HepG2 (cell line): ENCODE data around the gene IDUA. TPM values are rescaled to one million over a fixed set of nuclear protein-coding genes. Genes with fewer than 3 reads are reported as not detected.

Experiments
- ATAC-seq: fragments of 200-7000 bp; cut with Tn5 transposase; 3 replicates; pipeline ENCODE4 v1.9.1; 2020; ENCODE audit warnings: mild to moderate bottlenecking, moderate library complexity
- BruUV-seq: library from RNA; stranded (reverse); fragments of 400-500 nt; replicated peaks from 2 replicates; lab custom pipeline; 2021; lab: Mats Ljungman, UMichigan
- CTCF ChIA-PET: fragments of 300-600 bp; formaldehyde crosslinking; extraction: SDS; loops from one replicate; lab custom pipeline; 2021; ENCODE audit warnings: low total read pairs, inconsistent platforms, low intra/inter-chr PET ratio; lab: Yijun Ruan, JAX
- POLR2A ChIA-PET: fragments of 350-600 bp; sonication (Branson Sonifier 250); formaldehyde crosslinking; loops from one replicate; lab custom pipeline; 2020; ENCODE audit warnings: antibody characterized with exemption, inconsistent platforms; lab: Yijun Ruan, JAX
- DNase-seq: peaks from one replicate; pipeline ENCODE4 v3.0.0-alpha.2; 2015; ENCODE audit warnings: low spot score
- FAIRE-seq: peaks from 3 replicates; lab custom pipeline; 2011; peaks lifted over from hg19 to GRCh38; lab: Jason Lieb, UNC
- H2AFZ ChIP-seq: one replicate; pipeline ENCODE4 v1.6.1; 2011; ENCODE audit warnings: low read length, inconsistent platforms
- H3K27ac ChIP-seq: fragments of 300-600 bp; 3 replicates; pipeline ENCODE4 v1.8.0; 2011; ENCODE audit warnings: mixed run types, mild to moderate bottlenecking, mixed read lengths, low read length, inconsistent platforms; ENCODE audit not compliant: insufficient read depth; ENCODE audit errors: extremely low read length
- H3K27me3 ChIP-seq, 2 experiments: fragments of 200-600 bp in 1 of 2; 2 replicates in 1 of 2; 3 replicates in 1 of 2; pipeline versions ENCODE4 v1.6.0 to v1.8.0; 2011; ENCODE audit warnings: low read length in 2 of 2, mild to moderate bottlenecking in 2 of 2, moderate library complexity in 2 of 2, inconsistent platforms in 1 of 2; ENCODE audit not compliant: insufficient read depth in 2 of 2, control insufficient read depth in 1 of 2
- H3K36me3 ChIP-seq, 2 experiments: fragments of 200-600 bp in 1 of 2; replicated peaks in 1 of 2; 2 replicates in 1 of 2; 3 replicates in 1 of 2; pipeline versions ENCODE4 v1.5.1 to v1.8.0; 2011; ENCODE audit warnings: low read length in 2 of 2, inconsistent platforms in 1 of 2; ENCODE audit not compliant: insufficient read depth in 2 of 2, control insufficient read depth in 1 of 2
- H3K4me1 ChIP-seq: 2 replicates; pipeline ENCODE4 v1.5.1; 2012; ENCODE audit warnings: low read length, inconsistent platforms; ENCODE audit not compliant: insufficient read depth
- H3K4me2 ChIP-seq: 2 replicates; pipeline ENCODE4 v1.6.0; 2011; ENCODE audit warnings: low read depth, low read length, inconsistent platforms
- H3K4me3 ChIP-seq, 3 experiments: fragments of 200-600 bp in 1 of 3; sonication (generic), shearing (Covaris generic) in 1 of 3; replicated peaks in 1 of 3; 2 replicates each; pipeline ENCODE4 v1.5.1; 2011 to 2016; ENCODE audit warnings: low read length in 3 of 3, inconsistent platforms in 2 of 3, low read depth in 2 of 3, mild to moderate bottlenecking in 2 of 3, control low read depth in 1 of 3, mixed read lengths in 1 of 3; ENCODE audit not compliant: insufficient read depth in 1 of 3
- H3K79me2 ChIP-seq: one replicate; pipeline ENCODE4 v1.6.1; 2011; ENCODE audit warnings: low read length, inconsistent platforms; ENCODE audit not compliant: insufficient read depth
- H3K9ac ChIP-seq: 2 replicates; pipeline ENCODE4 v1.6.0; 2011; ENCODE audit warnings: mild to moderate bottlenecking, low read depth, low read length, inconsistent platforms; ENCODE audit not compliant: insufficient read depth
- H3K9me3 ChIP-seq: 2 replicates; pipeline ENCODE4 v1.5.1; 2012; ENCODE audit warnings: mild to moderate bottlenecking, low read length
- H4K20me1 ChIP-seq: 2 replicates; pipeline ENCODE4 v1.6.0; 2011; ENCODE audit warnings: inconsistent platforms, mild to moderate bottlenecking, low read length, moderate library complexity; ENCODE audit not compliant: insufficient read depth
- DR1 ChIP-seq: sonication (generic); formaldehyde crosslinking; IDR thresholded peaks from 2 replicates; pipeline ENCODE4 v1.8.0; 2021; ENCODE audit warnings: mild to moderate bottlenecking, missing genetic modification reagents, inconsistent platforms
- HMGA1 ChIP-seq: sonication (generic); formaldehyde crosslinking; conservative IDR thresholded peaks from 2 replicates; pipeline ENCODE4 v1.4.0; 2020; ENCODE audit warnings: missing genetic modification reagents
- NFKB2 ChIP-seq: sonication (generic); formaldehyde crosslinking; IDR thresholded peaks from 2 replicates; pipeline ENCODE4 v1.4.0; 2020; ENCODE audit warnings: missing genetic modification reagents, borderline replicate concordance
- NR3C1 ChIP-seq: sonication (generic); formaldehyde crosslinking; IDR thresholded peaks from 2 replicates; pipeline ENCODE4 v1.4.0; 2020; ENCODE audit warnings: missing genetic modification reagents
- SIN3A ChIP-seq: IDR thresholded peaks from 2 replicates; pipeline ENCODE4 v1.6.1; 2011; ENCODE audit warnings: low read depth, mild to moderate bottlenecking, control low read depth, low read length, borderline replicate concordance
- TGIF2 ChIP-seq: IDR thresholded peaks from 2 replicates; pipeline ENCODE4 v1.6.1; 2016; ENCODE audit warnings: control low read depth, missing compliant biosample characterization
- ZBTB42 ChIP-seq: sonication (generic); formaldehyde crosslinking; IDR thresholded peaks from 2 replicates; pipeline ENCODE4 v1.5.0; 2020; ENCODE audit warnings: mild to moderate bottlenecking, missing genetic modification reagents
- ZNF10 ChIP-seq: sonication (generic); formaldehyde crosslinking; IDR thresholded peaks from 2 replicates; pipeline ENCODE4 v1.4.0; 2020; ENCODE audit warnings: mild to moderate bottlenecking, low read depth, missing genetic modification reagents, borderline replicate concordance
- ZNF17 ChIP-seq: sonication (generic); formaldehyde crosslinking; IDR thresholded peaks from 2 replicates; pipeline ENCODE4 v1.5.0; 2020; ENCODE audit warnings: mild to moderate bottlenecking, missing genetic modification reagents
- ZNF788 ChIP-seq: sonication (generic); formaldehyde crosslinking; IDR thresholded peaks from 2 replicates; pipeline ENCODE4 v1.5.0; 2020; ENCODE audit warnings: mild to moderate bottlenecking, missing genetic modification reagents, borderline replicate concordance
- ZNF879 ChIP-seq: sonication (generic); formaldehyde crosslinking; IDR thresholded peaks from 2 replicates; pipeline ENCODE4 v1.8.1; 2023; ENCODE audit warnings: missing genetic modification reagents
- WGBS: methylation state at CpG from one replicate; pipeline ENCODE4 v1.1.6; 2017; ENCODE audit warnings: low lambda C conversion rate; 5-methylcytosine and 5-hydroxymethylcytosine counted together
- in situ Hi-C: cut with HindIII; loops from 2 replicates; pipeline ENCODE4 v1.10.0; 2017; ENCODE audit warnings: low pct_unique_long_range_greater_than_20kb; ENCODE audit not compliant: extremely low pct_ligation_motif_present
- intact Hi-C: fragments of 100-400 bp; cut with micrococcal nuclease; formaldehyde crosslinking; loops from one replicate; pipeline ENCODE4 v1.10.0; 2022; ENCODE audit not compliant: unreplicated experiment
- polyA plus RNA-seq, 8 experiments: library from polyadenylated mRNA; depleted of rRNA in 3 of 8; stranded (reverse) in 7 of 8; unstranded in 1 of 8; fragments of >200 nt; fragmentation: Illumina TruSeq in 4 of 8; extraction: Trizol in 4 of 8; gene quantifications; 2 replicates each; pipeline versions ENCODE4 v1.2.1 to v1.2.3, GENCODE V29; 2011 to 2016; ENCODE audit warnings: low read depth in 4 of 8, missing spikeins in 1 of 8, mixed read lengths in 1 of 8; ENCODE audit not compliant: insufficient read depth in 1 of 8
- total RNA-seq, 5 experiments: library from RNA; depleted of rRNA; stranded (reverse); fragments of >200 nt; fragmentation: Illumina TruSeq; extraction: Trizol; gene quantifications; 2 replicates each; pipeline ENCODE4 v1.2.3, GENCODE V29; 2016; ENCODE audit warnings: low read depth in 1 of 5
- TF ChIP-seq, protein P1 (sequence below): IDR thresholded peaks from 2 replicates; pipeline ENCODE4 v1.6.1; 2018; ENCODE audit warnings: missing genetic modification reagents, mild to moderate bottlenecking, missing compliant biosample characterization
- TF ChIP-seq, protein P2 (sequence below): sonication (generic); formaldehyde crosslinking; IDR thresholded peaks from 2 replicates; pipeline ENCODE4 v1.5.1; 2020; ENCODE audit warnings: missing genetic modification reagents, mild to moderate bottlenecking, borderline replicate concordance
- TF ChIP-seq, protein P3 (sequence below): sonication (generic); formaldehyde crosslinking; IDR thresholded peaks from 2 replicates; pipeline ENCODE4 v1.8.0; 2022; ENCODE audit warnings: missing genetic modification reagents, mild to moderate bottlenecking, moderate library complexity, borderline replicate concordance
- TF ChIP-seq, protein P4 (sequence below): sonication (generic); formaldehyde crosslinking; IDR thresholded peaks from 2 replicates; pipeline ENCODE4 v1.8.0; 2023; ENCODE audit warnings: mild to moderate bottlenecking, missing genetic modification reagents
- TF ChIP-seq, protein P5 (sequence below): sonication (generic); formaldehyde crosslinking; IDR thresholded peaks from 2 replicates; pipeline ENCODE4 v1.8.1; 2023; ENCODE audit warnings: mild to moderate bottlenecking, missing genetic modification reagents

Gene IDUA
- total and polyA plus RNA-seq, 2 of the 13 experiments (the other 11 are each of a cell fraction or from before 2014, with no cell fraction given): 0.77 to 1.0 TPM

DNA sequence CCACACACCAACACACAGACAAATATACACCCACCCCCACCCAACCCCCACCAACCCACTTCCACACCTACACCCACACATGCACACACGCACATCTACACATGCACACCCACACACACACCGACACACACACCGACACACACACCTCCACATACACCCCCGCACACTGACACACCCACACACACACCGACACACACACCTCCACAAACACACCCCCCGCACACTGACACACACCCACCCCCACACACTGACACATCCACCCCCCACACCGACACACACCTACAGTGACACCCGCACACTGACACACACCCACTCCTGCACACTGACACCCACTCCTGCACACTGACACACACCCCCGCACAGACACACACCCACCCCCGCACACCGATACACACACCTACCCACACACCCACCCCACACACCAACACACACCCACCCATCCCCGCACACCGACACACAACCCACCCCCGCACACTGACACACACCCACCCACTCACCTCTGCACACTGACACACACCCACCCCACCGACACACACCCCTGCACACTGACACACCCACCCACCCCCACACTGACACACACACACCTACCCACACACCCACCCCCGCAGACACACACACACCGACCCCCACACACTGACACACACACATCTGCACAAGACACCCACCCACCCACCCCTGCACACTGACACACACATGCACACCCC is 55.7 kb downstream of the IDUA start:
- peaks cover 16 to 68% of the 10 kb centered on the region in 2 experiments for H3K27me3 ChIP-seq
- no peak for TF ChIP-seq HMGA1
- no peak for TF ChIP-seq ZNF788 (CRISPR knock-in tag)
- TF ChIP-seq, protein P1, sequence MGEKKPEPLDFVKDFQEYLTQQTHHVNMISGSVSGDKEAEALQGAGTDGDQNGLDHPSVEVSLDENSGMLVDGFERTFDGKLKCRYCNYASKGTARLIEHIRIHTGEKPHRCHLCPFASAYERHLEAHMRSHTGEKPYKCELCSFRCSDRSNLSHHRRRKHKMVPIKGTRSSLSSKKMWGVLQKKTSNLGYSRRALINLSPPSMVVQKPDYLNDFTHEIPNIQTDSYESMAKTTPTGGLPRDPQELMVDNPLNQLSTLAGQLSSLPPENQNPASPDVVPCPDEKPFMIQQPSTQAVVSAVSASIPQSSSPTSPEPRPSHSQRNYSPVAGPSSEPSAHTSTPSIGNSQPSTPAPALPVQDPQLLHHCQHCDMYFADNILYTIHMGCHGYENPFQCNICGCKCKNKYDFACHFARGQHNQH (CRISPR knock-in tag): no peak
- TF ChIP-seq NFKB2 (CRISPR knock-in tag): no peak
- TF ChIP-seq, protein P2, sequence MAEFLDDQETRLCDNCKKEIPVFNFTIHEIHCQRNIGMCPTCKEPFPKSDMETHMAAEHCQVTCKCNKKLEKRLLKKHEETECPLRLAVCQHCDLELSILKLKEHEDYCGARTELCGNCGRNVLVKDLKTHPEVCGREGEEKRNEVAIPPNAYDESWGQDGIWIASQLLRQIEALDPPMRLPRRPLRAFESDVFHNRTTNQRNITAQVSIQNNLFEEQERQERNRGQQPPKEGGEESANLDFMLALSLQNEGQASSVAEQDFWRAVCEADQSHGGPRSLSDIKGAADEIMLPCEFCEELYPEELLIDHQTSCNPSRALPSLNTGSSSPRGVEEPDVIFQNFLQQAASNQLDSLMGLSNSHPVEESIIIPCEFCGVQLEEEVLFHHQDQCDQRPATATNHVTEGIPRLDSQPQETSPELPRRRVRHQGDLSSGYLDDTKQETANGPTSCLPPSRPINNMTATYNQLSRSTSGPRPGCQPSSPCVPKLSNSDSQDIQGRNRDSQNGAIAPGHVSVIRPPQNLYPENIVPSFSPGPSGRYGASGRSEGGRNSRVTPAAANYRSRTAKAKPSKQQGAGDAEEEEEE (CRISPR knock-in tag): no peak
- TF ChIP-seq ZNF17 (CRISPR knock-in tag): no peak
- TF ChIP-seq ZBTB42: no peak
- no peak for TF ChIP-seq NR3C1 (CRISPR knock-in tag)
- TF ChIP-seq DR1 (CRISPR knock-in tag): no peak
- no peak for TF ChIP-seq ZNF10 (CRISPR knock-in tag)
- TF ChIP-seq, protein P3, sequence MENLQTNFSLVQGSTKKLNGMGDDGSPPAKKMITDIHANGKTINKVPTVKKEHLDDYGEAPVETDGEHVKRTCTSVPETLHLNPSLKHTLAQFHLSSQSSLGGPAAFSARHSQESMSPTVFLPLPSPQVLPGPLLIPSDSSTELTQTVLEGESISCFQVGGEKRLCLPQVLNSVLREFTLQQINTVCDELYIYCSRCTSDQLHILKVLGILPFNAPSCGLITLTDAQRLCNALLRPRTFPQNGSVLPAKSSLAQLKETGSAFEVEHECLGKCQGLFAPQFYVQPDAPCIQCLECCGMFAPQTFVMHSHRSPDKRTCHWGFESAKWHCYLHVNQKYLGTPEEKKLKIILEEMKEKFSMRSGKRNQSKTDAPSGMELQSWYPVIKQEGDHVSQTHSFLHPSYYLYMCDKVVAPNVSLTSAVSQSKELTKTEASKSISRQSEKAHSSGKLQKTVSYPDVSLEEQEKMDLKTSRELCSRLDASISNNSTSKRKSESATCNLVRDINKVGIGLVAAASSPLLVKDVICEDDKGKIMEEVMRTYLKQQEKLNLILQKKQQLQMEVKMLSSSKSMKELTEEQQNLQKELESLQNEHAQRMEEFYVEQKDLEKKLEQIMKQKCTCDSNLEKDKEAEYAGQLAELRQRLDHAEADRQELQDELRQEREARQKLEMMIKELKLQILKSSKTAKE (CRISPR knock-in tag): no peak
- no peak for TF ChIP-seq ZNF879 (CRISPR knock-in tag)
- no peak for TF ChIP-seq SIN3A
- TF ChIP-seq, protein P4, sequence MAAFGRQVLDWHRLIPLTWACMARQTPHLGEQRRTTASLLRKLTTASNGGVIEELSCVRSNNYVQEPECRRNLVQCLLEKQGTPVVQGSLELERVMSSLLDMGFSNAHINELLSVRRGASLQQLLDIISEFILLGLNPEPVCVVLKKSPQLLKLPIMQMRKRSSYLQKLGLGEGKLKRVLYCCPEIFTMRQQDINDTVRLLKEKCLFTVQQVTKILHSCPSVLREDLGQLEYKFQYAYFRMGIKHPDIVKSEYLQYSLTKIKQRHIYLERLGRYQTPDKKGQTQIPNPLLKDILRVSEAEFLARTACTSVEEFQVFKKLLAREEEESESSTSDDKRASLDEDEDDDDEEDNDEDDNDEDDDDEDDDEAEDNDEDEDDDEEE (CRISPR knock-in tag): no peak
- TF ChIP-seq TGIF2 (CRISPR knock-in tag): no peak
- TF ChIP-seq, protein P5, sequence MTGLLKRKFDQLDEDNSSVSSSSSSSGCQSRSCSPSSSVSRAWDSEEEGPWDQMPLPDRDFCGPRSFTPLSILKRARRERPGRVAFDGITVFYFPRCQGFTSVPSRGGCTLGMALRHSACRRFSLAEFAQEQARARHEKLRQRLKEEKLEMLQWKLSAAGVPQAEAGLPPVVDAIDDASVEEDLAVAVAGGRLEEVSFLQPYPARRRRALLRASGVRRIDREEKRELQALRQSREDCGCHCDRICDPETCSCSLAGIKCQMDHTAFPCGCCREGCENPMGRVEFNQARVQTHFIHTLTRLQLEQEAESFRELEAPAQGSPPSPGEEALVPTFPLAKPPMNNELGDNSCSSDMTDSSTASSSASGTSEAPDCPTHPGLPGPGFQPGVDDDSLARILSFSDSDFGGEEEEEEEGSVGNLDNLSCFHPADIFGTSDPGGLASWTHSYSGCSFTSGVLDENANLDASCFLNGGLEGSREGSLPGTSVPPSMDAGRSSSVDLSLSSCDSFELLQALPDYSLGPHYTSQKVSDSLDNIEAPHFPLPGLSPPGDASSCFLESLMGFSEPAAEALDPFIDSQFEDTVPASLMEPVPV (CRISPR knock-in tag): no peak

More for the DNA sequence above, 55.7 kb downstream of the IDUA start:
- Histone ChIP-seq H3K9ac (no peak overlapping the region), H3K4me3 (no peak overlapping the region), H4K20me1 (peaks cover 20% of the 10 kb centered on the region; the same call in 1 of the 2 replicates), H3K4me1 (peaks cover 60% of the 10 kb centered on the region), H3K79me2 (no peaks in the 10 kb centered on the region), H3K9me3 (no peaks in the 10 kb centered on the region), H2AFZ (no peak overlapping the region), H3K4me2 (no peak overlapping the region), H3K36me3 (no peaks in the 10 kb centered on the region), H3K27ac (no peak overlapping the region)
- in situ Hi-C loops: no loop called here
- no peak for FAIRE-seq
- ATAC-seq: no peak
- no TSS peak for BruUV-seq
- ChIA-PET POLR2A (no interaction called here), CTCF (no interaction called here)
- 83% methylated on average over 17 of the region's 17 CpGs for WGBS
- no peak for DNase-seq
- intact Hi-C loops: no loop called here
